Keratinocyte (primary cell): ENCODE measurements around the gene DIP2C. TPM values are rescaled to one million over a fixed set of nuclear protein-coding genes. Genes with fewer than 3 reads are reported as not detected.

Source experiments
- DNase-seq: peaks from one replicate; pipeline ENCODE4 v3.0.0-alpha.2; 2011; ENCODE audit warnings: low read depth, missing footprints, low spot score
- FAIRE-seq: peaks from 2 replicates; lab custom pipeline; 2011; peaks lifted over from hg19 to GRCh38; lab: Jason Lieb, UNC
- H2AFZ ChIP-seq: 2 replicates; pipeline ENCODE4 v1.6.0; 2012; ENCODE audit warnings: low read length, control low read depth, inconsistent platforms; ENCODE audit not compliant: control insufficient read depth
- H3K27ac ChIP-seq: 2 replicates; pipeline ENCODE4 v1.5.1; 2011; ENCODE audit warnings: low read length; ENCODE audit not compliant: control insufficient read depth, insufficient read depth
- H3K27me3 ChIP-seq: 3 replicates; pipeline ENCODE4 v1.6.0; 2011; ENCODE audit warnings: low read length; ENCODE audit not compliant: control insufficient read depth, insufficient read depth; ENCODE audit errors: extremely low read depth
- H3K36me3 ChIP-seq, 2 experiments: 2 replicates in 1 of 2; 3 replicates in 1 of 2; pipeline ENCODE4 v1.5.1; 2011; ENCODE audit warnings: low read length in 2 of 2, mild to moderate bottlenecking in 1 of 2; ENCODE audit not compliant: control insufficient read depth in 2 of 2, insufficient read depth in 2 of 2; ENCODE audit errors: extremely low read depth in 1 of 2
- H3K4me1 ChIP-seq: 3 replicates; pipeline ENCODE4 v1.5.1; 2011; ENCODE audit warnings: low read length; ENCODE audit not compliant: control insufficient read depth, insufficient read depth; ENCODE audit errors: extremely low read depth
- H3K4me2 ChIP-seq: 3 replicates; pipeline ENCODE4 v1.6.0; 2011; ENCODE audit warnings: low read depth, low read length; ENCODE audit not compliant: control insufficient read depth, insufficient read depth; ENCODE audit errors: extremely low read depth
- H3K4me3 ChIP-seq, 3 experiments: fragments of 200-600 bp in 1 of 3; sonication (generic) in 1 of 3; 2 replicates in 2 of 3; 3 replicates in 1 of 3; pipeline ENCODE4 v1.5.1; 2011 to 2016; ENCODE audit warnings: low read length in 3 of 3, mild to moderate bottlenecking in 3 of 3, control low read depth in 2 of 3, inconsistent platforms in 1 of 3, low read depth in 1 of 3, mixed read lengths in 1 of 3, mixed run types in 1 of 3, moderate library complexity in 1 of 3; ENCODE audit not compliant: control insufficient read depth in 2 of 3, insufficient read depth in 2 of 3; ENCODE audit errors: extremely low read depth in 1 of 3
- H3K79me2 ChIP-seq: 2 replicates; pipeline ENCODE4 v1.6.0; 2012; ENCODE audit warnings: low read length; ENCODE audit not compliant: control insufficient read depth, insufficient read depth
- H3K9ac ChIP-seq: 3 replicates; pipeline ENCODE4 v1.6.0; 2011; ENCODE audit warnings: low read length; ENCODE audit not compliant: control insufficient read depth, insufficient read depth; ENCODE audit errors: extremely low read depth
- H3K9me1 ChIP-seq: 3 replicates; pipeline ENCODE4 v1.6.0; 2011; ENCODE audit warnings: low read length; ENCODE audit not compliant: control insufficient read depth, insufficient read depth; ENCODE audit errors: extremely low read depth
- H3K9me3 ChIP-seq: 2 replicates; pipeline ENCODE4 v1.5.1; 2012; ENCODE audit warnings: low read depth, low read length; ENCODE audit not compliant: control insufficient read depth
- H4K20me1 ChIP-seq: 3 replicates; pipeline ENCODE4 v1.6.0; 2011; ENCODE audit warnings: low read length; ENCODE audit not compliant: control insufficient read depth, insufficient read depth; ENCODE audit errors: extremely low read depth
- CTCF ChIP-seq, 3 experiments: IDR thresholded peaks in 1 of 3; conservative IDR thresholded peaks in 1 of 3; optimal IDR thresholded peaks in 1 of 3; 2 replicates in 2 of 3; 3 replicates in 1 of 3; pipeline versions ENCODE3 to v1.5.1; 2011; ENCODE audit warnings: low read length in 3 of 3, mild to moderate bottlenecking in 3 of 3, moderate library complexity in 2 of 3, control low read depth in 1 of 3, inconsistent platforms in 1 of 3; ENCODE audit not compliant: insufficient read depth in 2 of 3; ENCODE audit errors: extremely low read depth in 1 of 3
- EZH2 ChIP-seq: IDR thresholded peaks from one replicate; pipeline ENCODE4 v1.6.1; 2012; ENCODE audit warnings: inconsistent platforms, mild to moderate bottlenecking, low read length, moderate library complexity
- dilution Hi-C: fragments of 300-500 bp; cut with MboI; formaldehyde crosslinking; loops from one replicate; pipeline ENCODE4 v1.7.0; 2020; ENCODE audit warnings: low sequenced_read_pairs; ENCODE audit not compliant: extremely low pct_ligation_motif_present
- polyA plus RNA-seq, 5 experiments: library from polyadenylated mRNA; depleted of rRNA in 3 of 5; stranded (reverse) in 3 of 5; stranded (forward) in 1 of 5; unstranded in 1 of 5; fragments of >200 nt; gene quantifications; 1 replicate in 1 of 5; 2 replicates in 3 of 5; 3 replicates in 1 of 5; pipeline versions ENCODE4 v1.2.1 to v1.2.3, GENCODE V29; 2011 to 2012; ENCODE audit warnings: missing spikeins in 2 of 5, low read depth in 1 of 5, low replicate concordance in 1 of 5

DIP2C gene
- polyA plus RNA-seq, 1 donor (not counting 4 experiments of a cell fraction or from before 2014, with no cell fraction given), result 1.3 TPM

- no peaks in the 10 kb centered on the region for H4K20me1 ChIP-seq
- H3K4me1 ChIP-seq, result no peaks in the 10 kb centered on the region
- dilution Hi-C loops, result no loop called here
- no peak overlapping the region for H2AFZ ChIP-seq
- no peaks in the 10 kb centered on the region for H3K9me1 ChIP-seq
- H3K4me3 ChIP-seq, result no peak overlapping the region
- no peaks in the 10 kb centered on the region for H3K36me3 ChIP-seq
- no peak overlapping the region for H3K27ac ChIP-seq
- H3K4me2 ChIP-seq, result no peak overlapping the region
- no peak for DNase-seq
- TF ChIP-seq CTCF (optimal IDR thresholded peaks at IDR 0.05 in 1 of 3, IDR thresholded peaks at IDR 0.05 in 1 of 3, conservative IDR thresholded peaks at IDR 0.05 in 1 of 3; ENCODE audit: extremely low read depth in 1 of 3, insufficient read depth in 2 of 3, low read length in 3 of 3) (no peak), EZH2 (no peak)
- H3K9me3 ChIP-seq, result no peaks in the 10 kb centered on the region
- H3K27me3 ChIP-seq, result no peaks in the 10 kb centered on the region
- FAIRE-seq, result no peak
- no peak overlapping the region for H3K9ac ChIP-seq
- no peaks in the 10 kb centered on the region for H3K79me2 ChIP-seq
Measured at GRCh38 chr10:381346-381745, 308.1 kb downstream of the DIP2C start.

DNA sequence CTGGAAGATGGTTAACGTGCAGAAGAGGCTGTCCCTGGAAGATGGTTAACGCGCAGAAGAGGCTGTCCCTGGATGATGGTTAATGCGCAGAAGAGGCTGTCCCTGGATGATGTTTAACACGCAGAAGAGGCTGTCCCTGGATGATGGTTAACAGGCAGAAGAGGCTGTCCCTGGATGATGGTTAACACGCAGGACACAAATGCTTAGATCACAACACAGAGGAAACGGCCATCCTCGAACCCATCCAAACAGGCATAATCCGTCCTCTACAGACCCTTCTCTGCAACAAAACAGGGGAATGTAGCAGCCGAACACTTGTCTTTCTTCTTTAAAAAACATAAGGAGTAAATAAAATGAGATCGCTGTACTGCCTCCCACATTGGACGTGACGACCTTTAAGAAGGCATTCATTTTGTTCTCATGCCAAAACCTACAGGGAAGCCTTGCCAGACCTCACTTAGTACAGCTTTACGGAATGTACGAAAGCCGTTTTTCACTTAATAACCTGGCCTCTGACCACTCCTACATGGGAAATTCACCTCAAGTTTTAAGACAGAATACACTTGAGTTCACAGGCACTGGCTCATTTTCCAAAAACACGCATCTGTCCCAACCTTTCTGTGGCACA is 309.0 kb downstream of the DIP2C start:
- TF ChIP-seq CTCF (optimal IDR thresholded peaks at IDR 0.05 in 1 of 3, IDR thresholded peaks at IDR 0.05 in 1 of 3, conservative IDR thresholded peaks at IDR 0.05 in 1 of 3; ENCODE audit: extremely low read depth in 1 of 3, insufficient read depth in 2 of 3, low read length in 3 of 3) (no peak), EZH2 (no peak)
- H3K36me3 ChIP-seq, result no peaks in the 10 kb centered on the region
- no peak for FAIRE-seq

More for the DNA sequence above, 309.0 kb downstream of the DIP2C start:
- dilution Hi-C loops, result no loop called here
- H3K79me2 ChIP-seq, result no peaks in the 10 kb centered on the region
- no peaks in the 10 kb centered on the region for H3K27me3 ChIP-seq
- no peak overlapping the region for H3K9ac ChIP-seq
- no peak overlapping the region for H3K4me2 ChIP-seq
- no peaks in the 10 kb centered on the region for H3K4me1 ChIP-seq
- H3K27ac ChIP-seq, result no peak overlapping the region
- H4K20me1 ChIP-seq, result no peaks in the 10 kb centered on the region
- H3K4me3 ChIP-seq, result no peak overlapping the region
- H2AFZ ChIP-seq, result no peak overlapping the region
- no peaks in the 10 kb centered on the region for H3K9me3 ChIP-seq
- no peak for DNase-seq
- no peaks in the 10 kb centered on the region for H3K9me1 ChIP-seq
